GM12878 (cell line): Measurements from ENCODE around the gene ASB8. TPM values are rescaled to one million over a fixed set of nuclear protein-coding genes. Genes with fewer than 3 reads are reported as not detected.

Experiments
- ATAC-seq: fragments of 200-7000 bp; cut with Tn5 transposase; 3 replicates; pipeline ENCODE4 v1.9.1; 2020; ENCODE audit warnings: mild to moderate bottlenecking, moderate library complexity
- BruUV-seq: library from RNA; stranded (reverse); fragments of 400-500 nt; replicated peaks from 2 replicates; lab custom pipeline; 2021; lab: Mats Ljungman, UMichigan
- CTCF ChIA-PET: fragments of 300-600 bp; sonication (Branson Sonifier 250); formaldehyde crosslinking; extraction: SDS; loops from one replicate; lab custom pipeline; 2021; ENCODE audit warnings: inconsistent platforms; lab: Yijun Ruan, JAX
- POLR2A ChIA-PET: fragments of 350-600 bp; formaldehyde crosslinking; extraction: SDS; loops from one replicate; lab custom pipeline; 2021; ENCODE audit warnings: inconsistent platforms; lab: Charles Lee
- RAD21 ChIA-PET: fragments of 300-600 bp; sonication (Branson Sonifier 250); formaldehyde crosslinking; loops from one replicate; lab custom pipeline; 2023; ENCODE audit warnings: antibody characterized with exemption; ENCODE audit not compliant: unreplicated experiment; lab: Charles Lee
- SMC1A ChIA-PET: fragments of 300-600 bp; sonication (Branson Sonifier 250); formaldehyde crosslinking; loops from one replicate; lab custom pipeline; 2023; ENCODE audit not compliant: unreplicated experiment, uncharacterized antibody; lab: Charles Lee
- DNase-seq: peaks from one replicate; pipeline ENCODE4 v3.0.0-alpha.2; 2011; ENCODE audit warnings: low read depth, low spot score
- FAIRE-seq: peaks from 3 replicates; lab custom pipeline; 2011; peaks lifted over from hg19 to GRCh38; lab: Jason Lieb, UNC
- H2AFZ ChIP-seq: 2 replicates; pipeline ENCODE4 v1.6.0; 2011; ENCODE audit warnings: low read depth, low read length, control low read depth; ENCODE audit not compliant: control insufficient read depth
- H3K27ac ChIP-seq: 2 replicates; pipeline ENCODE4 v1.5.1; 2011; ENCODE audit warnings: control low read depth; ENCODE audit not compliant: control insufficient read depth, insufficient read depth
- H3K27me3 ChIP-seq, 2 experiments: replicated peaks in 1 of 2; 2 replicates each; pipeline versions ENCODE4 v1.6.0 to v1.6.1; 2011; ENCODE audit warnings: low read length in 1 of 2; ENCODE audit not compliant: control insufficient read depth in 2 of 2, insufficient read depth in 2 of 2
- H3K36me3 ChIP-seq, 2 experiments: 2 replicates each; pipeline ENCODE4 v1.5.1; 2011; ENCODE audit warnings: low read length in 1 of 2; ENCODE audit not compliant: control insufficient read depth in 2 of 2, insufficient read depth in 2 of 2
- H3K4me1 ChIP-seq: 2 replicates; pipeline ENCODE4 v1.6.1; 2011; ENCODE audit warnings: mild to moderate bottlenecking, low read length, moderate library complexity, mixed read lengths; ENCODE audit not compliant: control insufficient read depth, insufficient read depth
- H3K4me2 ChIP-seq: 2 replicates; pipeline ENCODE4 v1.6.0; 2011; ENCODE audit warnings: control low read depth; ENCODE audit not compliant: control insufficient read depth, insufficient read depth
- H3K4me3 ChIP-seq: fragments of 200-600 bp; sonication (generic); 2 replicates; pipeline ENCODE4 v1.5.1; 2016
- H3K79me2 ChIP-seq: 2 replicates; pipeline ENCODE4 v1.6.0; 2011; ENCODE audit warnings: low read length; ENCODE audit not compliant: control insufficient read depth, insufficient read depth
- H3K9ac ChIP-seq: 2 replicates; pipeline ENCODE4 v1.8.0; 2011; ENCODE audit warnings: low read length, control low read depth, mixed read lengths; ENCODE audit not compliant: control insufficient read depth, insufficient read depth
- H3K9me3 ChIP-seq: replicated peaks from 3 replicates; pipeline ENCODE4 v1.5.1; 2011; ENCODE audit warnings: mild to moderate bottlenecking, low read length; ENCODE audit not compliant: control insufficient read depth, insufficient read depth
- H4K20me1 ChIP-seq: 2 replicates; pipeline ENCODE4 v1.6.0; 2011; ENCODE audit not compliant: control insufficient read depth, insufficient read depth
- BCLAF1 ChIP-seq: fragments of 450-650 bp; IDR thresholded peaks from 2 replicates; pipeline ENCODE4 v1.6.1; 2017; ENCODE audit warnings: antibody characterized with exemption, mild to moderate bottlenecking, moderate library complexity
- CBX3 ChIP-seq: fragments of 200-600 bp; sonication (generic); IDR thresholded peaks from 2 replicates; pipeline ENCODE4 v1.6.1; 2016; ENCODE audit warnings: low read depth, borderline replicate concordance
- E2F8 ChIP-seq: fragments of 450-650 bp; IDR thresholded peaks from 2 replicates; pipeline ENCODE4 v1.6.1; 2018; ENCODE audit warnings: mild to moderate bottlenecking, low read depth, moderate library complexity; ENCODE audit not compliant: partially characterized antibody
- EGR1 ChIP-seq, 2 experiments: IDR thresholded peaks; 1 replicate in 1 of 2; 2 replicates in 1 of 2; pipeline ENCODE4 v1.6.1; 2011 to 2012; ENCODE audit warnings: low read depth in 2 of 2, low read length in 2 of 2, borderline replicate concordance in 1 of 2, mild to moderate bottlenecking in 1 of 2, moderate library complexity in 1 of 2
- MEF2B ChIP-seq: fragments of 450-650 bp; IDR thresholded peaks from 2 replicates; pipeline ENCODE4 v1.6.1; 2018; ENCODE audit warnings: mild to moderate bottlenecking, moderate library complexity; ENCODE audit not compliant: partially characterized antibody, poor library complexity, severe bottlenecking
- MXI1 ChIP-seq: fragments of 150-350 bp; IDR thresholded peaks from 2 replicates; pipeline ENCODE4 v1.6.1; 2011; ENCODE audit warnings: low read depth, mild to moderate bottlenecking, inconsistent platforms, low read length, improper control_type of control experiment
- MYB ChIP-seq: fragments of 150-350 bp; IDR thresholded peaks from 2 replicates; pipeline ENCODE4 v1.6.1; 2014; ENCODE audit warnings: mild to moderate bottlenecking, low read depth, low read length, borderline replicate concordance
- PBX3 ChIP-seq: IDR thresholded peaks from 2 replicates; pipeline ENCODE4 v1.6.1; 2011; ENCODE audit warnings: mild to moderate bottlenecking, low read depth, low read length, moderate library complexity; ENCODE audit not compliant: insufficient replicate concordance
- SMAD1 ChIP-seq: fragments of 450-650 bp; IDR thresholded peaks from 2 replicates; pipeline ENCODE4 v1.6.1; 2018; ENCODE audit warnings: mild to moderate bottlenecking, low read depth; ENCODE audit not compliant: partially characterized antibody
- SRF ChIP-seq, 2 experiments: IDR thresholded peaks; 2 replicates each; pipeline ENCODE4 v1.6.1; 2011; ENCODE audit warnings: low read depth in 2 of 2, low read length in 2 of 2, mild to moderate bottlenecking in 1 of 2, moderate library complexity in 1 of 2
- TCF7 ChIP-seq: IDR thresholded peaks from 2 replicates; pipeline ENCODE4 v1.6.1; 2014; ENCODE audit warnings: antibody characterized with exemption, borderline replicate concordance
- ZNF217 ChIP-seq: fragments of 450-650 bp; IDR thresholded peaks from 2 replicates; pipeline ENCODE4 v1.6.1; 2017; ENCODE audit warnings: antibody characterized with exemption, mild to moderate bottlenecking
- ZNF384 ChIP-seq: IDR thresholded peaks from 2 replicates; pipeline ENCODE4 v1.6.1; 2012; ENCODE audit warnings: low read depth, mild to moderate bottlenecking, low read length, improper control_type of control experiment, borderline replicate concordance
- WGBS: methylation state at CpG from one replicate; pipeline ENCODE4 v1.1.6; 2016; ENCODE audit warnings: low lambda C conversion rate; ENCODE audit not compliant: insufficient replicate concordance, insufficient coverage; ENCODE audit errors: missing lambda C conversion rate; 5-methylcytosine and 5-hydroxymethylcytosine counted together
- in situ Hi-C: fragments of 300-500 bp; cut with MboI; formaldehyde crosslinking; loops from 9 replicates; pipeline ENCODE4 v1.14.3; 2018; ENCODE audit warnings: mixed read lengths
- intact Hi-C: fragments of 100-400 bp; cut with micrococcal nuclease; formaldehyde crosslinking; loops from one replicate; pipeline ENCODE4 v1.14.2; 2022; ENCODE audit not compliant: unreplicated experiment
- polyA plus RNA-seq, 11 experiments: library from polyadenylated mRNA; depleted of rRNA in 4 of 11; unstranded in 6 of 11; stranded (reverse) in 5 of 11; fragments of >200 nt; fragmentation: Nextera tagmentation in 4 of 11; fragmentation: Illumina TruSeq in 1 of 11; extraction: Ambion mirVana in 4 of 11; extraction: Trizol in 1 of 11; gene quantifications; 1 replicate in 1 of 11; 2 replicates in 10 of 11; pipeline versions ENCODE4 v1.2.1 to v1.2.3, GENCODE V29; 2011 to 2016; ENCODE audit warnings: inconsistent platforms in 2 of 11, missing spikeins in 2 of 11, low read depth in 1 of 11
- total RNA-seq, 4 experiments: library from RNA; depleted of rRNA in 3 of 4; stranded (reverse); fragments of >200 nt in 3 of 4; fragmentation: Illumina TruSeq in 1 of 4; extraction: Trizol in 1 of 4; gene quantifications; 2 replicates each; pipeline versions ENCODE4 v1.2.1 to v1.2.3, GENCODE V29; 2013 to 2021

The ASB8 gene
- total and polyA plus RNA-seq, 10 of the 15 experiments (the other 5 are each of a cell fraction or from before 2014, with no cell fraction given) = 23.7 to 48.0 (median 29.1) TPM

- intact Hi-C loops (no loop called here), in situ Hi-C loops (no loop called here)
- no peak overlapping the region for H3K9ac ChIP-seq
- ChIA-PET CTCF (no interaction called here), SMC1A (interaction anchor here (2.3 kb wide), 1 partner anchor 10 kb away, joined by 6 read pairs; no protein-coding TSS in a partner anchor), POLR2A (no interaction called here), RAD21 (no interaction called here)
- H3K4me2 ChIP-seq = no peak overlapping the region
- TF ChIP-seq BCLAF1 = no peak
- TF ChIP-seq EGR1 (IDR thresholded peaks at IDR 0.05; ENCODE audit: borderline replicate concordance in 1 of 2, low read depth in 2 of 2, low read length in 2 of 2) = no peak
- TF ChIP-seq MEF2B = no peak
- TF ChIP-seq CBX3 = no peak
- TF ChIP-seq MYB = no peak
- no peak for TF ChIP-seq ZNF217
- TF ChIP-seq TCF7 = no peak
- TF ChIP-seq PBX3 = no peak
- TF ChIP-seq SMAD1 = no peak
- TF ChIP-seq SRF (IDR thresholded peaks at IDR 0.05; ENCODE audit: low read depth in 2 of 2, low read length in 2 of 2) = no peak
- TF ChIP-seq ZNF384 = no peak
- TF ChIP-seq E2F8 = no peak
- no peak for TF ChIP-seq MXI1
- no peaks in the 10 kb centered on the region for H3K9me3 ChIP-seq
- H3K27me3 ChIP-seq = no peaks in the 10 kb centered on the region
- H2AFZ ChIP-seq = no peak overlapping the region
- no peaks in the 10 kb centered on the region for H3K79me2 ChIP-seq
- no TSS peak for BruUV-seq
- WGBS = 93% methylated on average over 5 of the region's 5 CpGs
- no peak for FAIRE-seq
- H3K4me1 ChIP-seq = no peaks in the 10 kb centered on the region
- H3K27ac ChIP-seq = no peak overlapping the region
- H3K4me3 ChIP-seq = no peak overlapping the region
- peaks cover 20 to 56% of the 10 kb centered on the region in 2 experiments for H3K36me3 ChIP-seq
- no peak for DNase-seq
- ATAC-seq = no peak
- H4K20me1 ChIP-seq = no peaks in the 10 kb centered on the region
Observed at GRCh38 chr12:48135027-48135426, 22.3 kb downstream of the ASB8 start.
